GM12801 (cell line): ENCODE results near the gene OR2B2.

Experiments
- TF ChIP-seq, protein P1 (sequence below): IDR thresholded peaks from one replicate; pipeline ENCODE4 v1.5.1; 2011; ENCODE audit warnings: control low read depth; ENCODE audit not compliant: insufficient read length; ENCODE audit errors: extremely low read depth

The OR2B2 gene

GRCh38 chr6:27911956-27912446 lies at the start of gene OR2B2:
Gene OR2B2 (minus strand): TSS chr6:27912396. CDS start chr6:27912319, 77 bp downstream.
- TF ChIP-seq, protein P1, sequence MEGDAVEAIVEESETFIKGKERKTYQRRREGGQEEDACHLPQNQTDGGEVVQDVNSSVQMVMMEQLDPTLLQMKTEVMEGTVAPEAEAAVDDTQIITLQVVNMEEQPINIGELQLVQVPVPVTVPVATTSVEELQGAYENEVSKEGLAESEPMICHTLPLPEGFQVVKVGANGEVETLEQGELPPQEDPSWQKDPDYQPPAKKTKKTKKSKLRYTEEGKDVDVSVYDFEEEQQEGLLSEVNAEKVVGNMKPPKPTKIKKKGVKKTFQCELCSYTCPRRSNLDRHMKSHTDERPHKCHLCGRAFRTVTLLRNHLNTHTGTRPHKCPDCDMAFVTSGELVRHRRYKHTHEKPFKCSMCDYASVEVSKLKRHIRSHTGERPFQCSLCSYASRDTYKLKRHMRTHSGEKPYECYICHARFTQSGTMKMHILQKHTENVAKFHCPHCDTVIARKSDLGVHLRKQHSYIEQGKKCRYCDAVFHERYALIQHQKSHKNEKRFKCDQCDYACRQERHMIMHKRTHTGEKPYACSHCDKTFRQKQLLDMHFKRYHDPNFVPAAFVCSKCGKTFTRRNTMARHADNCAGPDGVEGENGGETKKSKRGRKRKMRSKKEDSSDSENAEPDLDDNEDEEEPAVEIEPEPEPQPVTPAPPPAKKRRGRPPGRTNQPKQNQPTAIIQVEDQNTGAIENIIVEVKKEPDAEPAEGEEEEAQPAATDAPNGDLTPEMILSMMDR, result no peak

GRCh38 chr6:27957516-27957915 lies 45.3 kb upstream of the OR2B2 start:
- TF ChIP-seq, protein P1, result no peak

DNA sequence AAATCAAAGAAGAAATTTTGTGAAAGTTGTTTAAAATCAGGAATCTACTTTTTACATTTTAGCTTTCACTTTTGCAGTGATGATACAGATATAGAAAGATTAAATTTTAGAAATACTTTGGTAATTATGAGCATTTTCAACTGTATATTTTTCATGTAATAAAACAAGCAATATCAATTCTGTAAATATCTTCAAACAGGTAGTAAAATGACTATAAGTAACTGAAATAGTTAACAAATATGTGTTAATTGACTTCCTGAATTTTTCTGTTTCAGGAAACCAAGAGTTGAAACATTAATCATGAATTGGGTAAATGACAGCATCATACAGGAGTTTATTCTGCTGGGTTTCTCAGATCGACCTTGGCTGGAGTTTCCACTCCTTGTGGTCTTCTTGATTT lies 44.7 kb upstream of the OR2B2 start, which contains the start of gene OR2B6:
Gene OR2B6 (plus strand): TSS at position 301 of the 400 bp plus-strand sequence. CDS start 0 bp downstream, at position 301.
- TF ChIP-seq, protein P1, result no peak

DNA sequence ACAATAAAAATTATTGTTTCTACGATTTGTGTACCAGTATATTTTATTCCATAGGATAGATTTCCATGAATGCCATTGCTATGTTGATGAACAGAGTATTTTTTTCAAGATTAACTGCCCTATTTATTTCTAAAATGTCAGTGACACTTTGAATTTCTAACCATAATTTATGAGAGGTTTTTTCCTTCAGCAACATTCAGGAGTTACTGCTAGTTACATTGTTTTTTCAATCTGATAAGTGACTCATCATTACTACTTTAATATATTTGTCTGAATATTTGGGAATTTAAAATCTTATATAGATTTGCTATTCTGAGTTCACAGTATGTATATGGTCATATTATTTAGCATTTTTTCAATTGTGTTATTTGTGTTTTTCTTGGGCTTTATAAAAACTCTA lies 38.8 kb upstream of the OR2B2 start:
- TF ChIP-seq, protein P1, result no peak

- TF ChIP-seq, protein P1, result no peak
Observed at GRCh38 chr6:27948237-27948636, 36.0 kb upstream of the OR2B2 start.

DNA sequence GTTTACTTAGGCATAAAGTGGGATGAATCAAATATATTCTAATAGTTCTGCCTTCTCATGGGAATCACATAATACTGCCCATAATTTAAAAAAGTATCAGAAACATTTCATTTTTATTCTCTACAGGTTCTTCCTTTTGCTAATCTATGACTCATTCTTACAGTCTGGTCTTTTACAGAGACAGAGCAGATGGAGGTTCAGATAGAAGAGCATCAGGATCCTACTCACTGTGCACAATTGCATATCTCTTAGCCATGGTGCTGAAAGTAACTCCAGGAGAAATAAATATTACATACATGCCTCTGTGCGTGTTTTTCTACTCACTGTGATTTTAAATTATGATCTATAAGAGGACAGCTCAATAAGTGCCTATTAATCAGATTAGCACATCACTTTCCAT lies 28.6 kb upstream of the OR2B2 start:
- TF ChIP-seq, protein P1, result no peak

DNA sequence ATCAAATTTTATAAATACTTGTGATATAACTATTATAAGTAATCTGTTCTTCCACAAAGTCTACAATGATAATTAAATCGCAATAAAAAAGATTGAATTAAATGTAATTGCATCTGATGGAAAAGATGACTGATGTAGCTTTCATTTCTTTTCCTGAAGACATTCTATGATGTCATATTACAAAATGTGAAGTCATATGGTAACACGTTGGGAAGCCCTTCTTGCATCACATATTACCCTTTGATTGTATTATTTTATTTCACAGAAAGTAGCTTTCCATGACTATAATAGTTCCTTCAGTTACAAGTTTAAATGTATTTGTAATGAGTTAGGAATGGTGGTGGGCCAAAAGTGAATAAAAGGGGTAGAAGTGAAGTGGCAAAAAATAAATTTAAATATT lies 19.0 kb upstream of the OR2B2 start:
- TF ChIP-seq, protein P1, result no peak
